DND-41 (cell line): ENCODE data around the gene MYBPC1.

Experiments
- CTCF ChIP-seq: IDR thresholded peaks from 2 replicates; pipeline ENCODE4 v1.5.1; 2012; ENCODE audit warnings: borderline replicate concordance, low read length, moderate library complexity, mild to moderate bottlenecking; ENCODE audit not compliant: poor library complexity, severe bottlenecking; ENCODE audit errors: extremely low read depth
- EZH2 ChIP-seq: IDR thresholded peaks from 3 replicates; pipeline ENCODE4 v1.6.1; 2012; ENCODE audit warnings: borderline replicate concordance, low read depth, mild to moderate bottlenecking, moderate library complexity, low read length, inconsistent platforms; ENCODE audit not compliant: severe bottlenecking

GRCh38 chr12:101590383-101590782, 4.4 kb upstream of the MYBPC1 start:
- TF ChIP-seq CTCF: no peak
- no peak for TF ChIP-seq EZH2
